ENCODE measurements around the gene KTN1. TPM values are rescaled to one million over a fixed set of nuclear protein-coding genes. Genes with fewer than 3 reads are reported as not detected.

The KTN1 gene
- total and polyA plus RNA-seq, 2 experiments from 2014 or later: 150 to 164 TPM

- H4K20me1 ChIP-seq (ENCODE audit: insufficient read depth, poor library complexity, severe bottlenecking): peaks cover 70% of the 10 kb centered on the region
- H3K36me3 ChIP-seq (replicated peaks; ENCODE audit: insufficient read depth, low read depth): no peaks in the 10 kb centered on the region
- H3K4me3 ChIP-seq: no peak overlapping the region
- 81% methylated on average over 2 of the region's 2 CpGs for WGBS (ENCODE audit: low lambda C conversion rate, missing lambda C conversion rate)
- peaks cover 74% of the 10 kb centered on the region for H3K79me2 ChIP-seq
- TF ChIP-seq CTCF (IDR thresholded peaks at IDR 0.05; ENCODE audit: poor library complexity): no peak
- no peak overlapping the region for H2AFZ ChIP-seq
- H3K9me2 ChIP-seq (replicated peaks; ENCODE audit: insufficient read depth): no peaks in the 10 kb centered on the region
- peak overlapping the region; percentile 83 for H3K4me2 ChIP-seq
- peak overlapping the region; percentile 7 for H3K27ac ChIP-seq
- H3K27me3 ChIP-seq: no peaks in the 10 kb centered on the region
- H3K4me1 ChIP-seq (ENCODE audit: insufficient read depth): peaks cover 29% of the 10 kb centered on the region
- no peak for DNase-seq (ENCODE audit: low spot score)
- H3K9me3 ChIP-seq (ENCODE audit: low read depth): no peaks in the 10 kb centered on the region
These were observed 2.7 kb downstream of the KTN1 start for GRCh38 chr14:55582746-55583145.

- Histone ChIP-seq H3K9me3 (ENCODE audit: low read depth) (no peaks in the 10 kb centered on the region), H3K4me1 (ENCODE audit: insufficient read depth) (peaks cover 41% of the 10 kb centered on the region), H4K20me1 (ENCODE audit: insufficient read depth, poor library complexity, severe bottlenecking) (peaks cover 82% of the 10 kb centered on the region), H3K9me2 (replicated peaks; ENCODE audit: insufficient read depth) (no peaks in the 10 kb centered on the region), H3K4me3 (no peak overlapping the region), H3K79me2 (peaks cover 86% of the 10 kb centered on the region), H2AFZ (no peak overlapping the region), H3K27me3 (no peaks in the 10 kb centered on the region), H3K27ac (peak overlapping the region; percentile 2), H3K4me2 (peak overlapping the region; percentile 83), H3K36me3 (replicated peaks; ENCODE audit: insufficient read depth, low read depth) (no peaks in the 10 kb centered on the region)
- DNase-seq (ENCODE audit: low spot score): no peak
- 15% methylated on average over 2 of the region's 2 CpGs for WGBS (ENCODE audit: low lambda C conversion rate, missing lambda C conversion rate)
- TF ChIP-seq CTCF (IDR thresholded peaks at IDR 0.05; ENCODE audit: poor library complexity): no peak
These were observed 4.0 kb downstream of the KTN1 start for GRCh38 chr14:55583942-55584468.

GRCh38 chr14:55585854-55586253 is 5.8 kb downstream of the KTN1 start:
- H2AFZ ChIP-seq: no peak overlapping the region
- WGBS (ENCODE audit: low lambda C conversion rate, missing lambda C conversion rate): 56% methylated on average over 2 of the region's 2 CpGs
- no peak for DNase-seq (ENCODE audit: low spot score)
- H3K4me1 ChIP-seq (ENCODE audit: insufficient read depth): peaks cover 41% of the 10 kb centered on the region
- no peak overlapping the region for H3K27ac ChIP-seq
- peaks cover 97% of the 10 kb centered on the region for H4K20me1 ChIP-seq (ENCODE audit: insufficient read depth, poor library complexity, severe bottlenecking)
- no peaks in the 10 kb centered on the region for H3K9me2 ChIP-seq (replicated peaks; ENCODE audit: insufficient read depth)
- no peaks in the 10 kb centered on the region for H3K9me3 ChIP-seq (ENCODE audit: low read depth)
- H3K79me2 ChIP-seq: peaks cover 100% of the 10 kb centered on the region
- TF ChIP-seq CTCF (IDR thresholded peaks at IDR 0.05; ENCODE audit: poor library complexity) (no peak), EZH2 (IDR thresholded peaks at IDR 0.05; ENCODE audit: borderline replicate concordance) (no peak), EZH2phosphoT487 (IDR thresholded peaks at IDR 0.05; ENCODE audit: low read depth, severe bottlenecking, unreplicated experiment) (no peak)
- peak overlapping the region; percentile 40 for H3K4me2 ChIP-seq
- no peak overlapping the region for H3K4me3 ChIP-seq
- H3K27me3 ChIP-seq: no peaks in the 10 kb centered on the region
- no peaks in the 10 kb centered on the region for H3K36me3 ChIP-seq (replicated peaks; ENCODE audit: insufficient read depth, low read depth)

GRCh38 chr14:55586411-55586810 is 6.4 kb downstream of the KTN1 start:
- no peak overlapping the region for H3K4me3 ChIP-seq
- no peaks in the 10 kb centered on the region for H3K36me3 ChIP-seq (replicated peaks; ENCODE audit: insufficient read depth, low read depth)
- WGBS (ENCODE audit: low lambda C conversion rate, missing lambda C conversion rate): 39% methylated on average over 2 of the region's 2 CpGs
- TF ChIP-seq EZH2 (IDR thresholded peaks at IDR 0.05; ENCODE audit: borderline replicate concordance) (no peak), EZH2phosphoT487 (IDR thresholded peaks at IDR 0.05; ENCODE audit: low read depth, severe bottlenecking, unreplicated experiment) (no peak)
- H3K9me3 ChIP-seq (ENCODE audit: low read depth): no peaks in the 10 kb centered on the region
- DNase-seq (ENCODE audit: low spot score): no peak
- no peak overlapping the region for H3K27ac ChIP-seq
- peaks cover 41% of the 10 kb centered on the region for H3K4me1 ChIP-seq (ENCODE audit: insufficient read depth)
- peaks cover 100% of the 10 kb centered on the region for H3K79me2 ChIP-seq
- H4K20me1 ChIP-seq (ENCODE audit: insufficient read depth, poor library complexity, severe bottlenecking): peaks cover 96% of the 10 kb centered on the region
- peak overlapping the region; percentile 40 for H3K4me2 ChIP-seq
- no peaks in the 10 kb centered on the region for H3K9me2 ChIP-seq (replicated peaks; ENCODE audit: insufficient read depth)
- no peaks in the 10 kb centered on the region for H3K27me3 ChIP-seq
- no peak overlapping the region for H2AFZ ChIP-seq

Data from hepatocyte (in vitro differentiated cells).